Ovary (tissue), 9 donors: Measurements from ENCODE around the gene PID1. TPM values are rescaled to one million over a fixed set of nuclear protein-coding genes. Genes with fewer than 3 reads are reported as not detected.

Experiments used
- DNase-seq, 5 donors: peaks; one replicate each; pipeline ENCODE4 v3.0.0-alpha.2; 2019 to 2020
- H3K27ac ChIP-seq, 2 donors: fragments of 200-600 bp; one replicate each; pipeline versions ENCODE4 v1.5.1 to v1.8.0; 2019 to 2022
- H3K27me3 ChIP-seq: fragments of 200-600 bp; one replicate; pipeline ENCODE4 v1.8.0; 2022
- H3K36me3 ChIP-seq: fragments of 200-600 bp; sonication (generic); one replicate; pipeline ENCODE4 v1.5.1; 2019
- H3K4me1 ChIP-seq: one replicate; pipeline ENCODE4 v1.8.1; 2013; ENCODE audit warnings: mild to moderate bottlenecking, moderate library complexity; ENCODE audit not compliant: insufficient read depth
- H3K4me3 ChIP-seq: fragments of 200-600 bp; sonication (generic); one replicate; pipeline ENCODE4 v1.5.1; 2017
- H3K9me3 ChIP-seq, 2 donors: fragments of 200-600 bp in 1 of 2; sonication (generic) in 1 of 2; one replicate each; pipeline versions ENCODE4 v1.5.1 to v1.8.1; 2013 to 2019; ENCODE audit warnings: mild to moderate bottlenecking in 1 of 2, moderate library complexity in 1 of 2
- EP300 ChIP-seq: sonication (generic); formaldehyde crosslinking; IDR thresholded peaks from one replicate; pipeline ENCODE4 v1.6.1; 2017; ENCODE audit warnings: antibody characterized with exemption
- POLR2A ChIP-seq: fragments of 450-650 bp; IDR thresholded peaks from one replicate; pipeline ENCODE4 v1.6.1; 2017; ENCODE audit warnings: antibody characterized with exemption, mild to moderate bottlenecking, moderate library complexity
- WGBS, 3 donors: extraction: QIAGEN DNeasy Blood & Tissue Kit in 1 of 3; methylation state at CpG; one replicate each; pipeline versions ENCODE4 v1.1.5 to v1.1.7; 2013 to 2017; 5-methylcytosine and 5-hydroxymethylcytosine counted together
- intact Hi-C, 4 donors: fragments of 100-400 bp; cut with DNase I; formaldehyde crosslinking; loops; one replicate each; pipeline versions ENCODE4 v1.11.0 to v1.15.1; 2022 to 2023
- polyA plus RNA-seq, 2 donors: library from polyadenylated mRNA; stranded (reverse); fragments of 200-250 nt in 1 of 2; fragments of 350-450 nt in 1 of 2; fragmentation: Illumina TruSeq in 1 of 2; extraction: RNeasy Lipid Tissue Mini Kit (QIAGEN cat#74804) in 1 of 2; gene quantifications; one replicate each; pipeline ENCODE4 v1.2.3, GENCODE V29; 2013 to 2014
- total RNA-seq, 7 donors: library from RNA; depleted of rRNA in 2 of 7; stranded (reverse); fragments of >200 nt in 2 of 7; fragmentation: NEBNext Ultra II Directional in 3 of 7; extraction: Animal tissue kit (Norgen Biotek cat#: 25700) in 3 of 7; gene quantifications; one replicate each; pipeline versions ENCODE4 v1.1.0 to v1.2.4, GENCODE V29; 2016 to 2023
- TF ChIP-seq, protein P1 (sequence below), 3 donors: fragments of 450-650 bp in 2 of 3; fragments of 200-600 bp in 1 of 3; IDR thresholded peaks; one replicate each; pipeline versions ENCODE4 v1.5.1 to v1.8.0; 2016 to 2022; ENCODE audit warnings: antibody characterized with exemption in 3 of 3, mild to moderate bottlenecking in 1 of 3
- donor health status: DM: no; HTN: no; CAD: no; lungs with moderate emphysema.
- donor health status: DM: no; HTN: no; CAD: no.
- donor health status: Bipolar disorder and iron deficiency.
- donor health status: DM: yes; HTN: yes; CAD: no.
- donor health status: DM: no; HTN: no; CAD: no.
- donor health status: DM: yes; HTN: yes; CAD: no.

Gene PID1
- total and polyA plus RNA-seq, 9 donors: 19.8 to 66.1 (median 32.4) TPM

DNA sequence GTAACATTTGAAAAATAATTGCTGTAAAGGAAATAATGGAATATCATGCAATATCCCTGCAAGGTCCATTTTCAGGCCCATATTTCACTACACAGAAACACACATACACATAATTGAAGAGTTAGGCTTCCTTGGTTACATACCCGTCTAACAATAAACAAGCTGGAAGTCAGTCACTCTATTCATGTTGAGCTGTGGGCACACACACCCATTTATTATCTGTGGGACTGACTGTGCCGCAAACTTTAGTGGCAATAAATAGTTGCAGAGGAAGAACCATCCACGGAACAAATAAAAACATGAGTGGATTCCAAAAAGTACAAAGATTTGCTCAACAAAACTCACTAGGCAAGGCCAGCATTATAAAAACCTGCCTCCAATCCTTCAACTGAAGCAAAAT is 24.8 kb downstream of the PID1 start:
- Histone ChIP-seq H3K4me1 (peaks cover 3% of the 10 kb centered on the region), H3K27ac (no peak overlapping the region), H3K9me3 (no peaks in the 10 kb centered on the region), H3K36me3 (no peaks in the 10 kb centered on the region), H3K4me3 (no peak overlapping the region), H3K27me3 (no peaks in the 10 kb centered on the region)
- 73 to 91% (median 74%) methylated on average over 3 of the region's 3 CpGs for WGBS, 3 donors
- DNase-seq: no peak
- TF ChIP-seq EP300 (no peak), POLR2A (no peak)
- TF ChIP-seq, protein P1, sequence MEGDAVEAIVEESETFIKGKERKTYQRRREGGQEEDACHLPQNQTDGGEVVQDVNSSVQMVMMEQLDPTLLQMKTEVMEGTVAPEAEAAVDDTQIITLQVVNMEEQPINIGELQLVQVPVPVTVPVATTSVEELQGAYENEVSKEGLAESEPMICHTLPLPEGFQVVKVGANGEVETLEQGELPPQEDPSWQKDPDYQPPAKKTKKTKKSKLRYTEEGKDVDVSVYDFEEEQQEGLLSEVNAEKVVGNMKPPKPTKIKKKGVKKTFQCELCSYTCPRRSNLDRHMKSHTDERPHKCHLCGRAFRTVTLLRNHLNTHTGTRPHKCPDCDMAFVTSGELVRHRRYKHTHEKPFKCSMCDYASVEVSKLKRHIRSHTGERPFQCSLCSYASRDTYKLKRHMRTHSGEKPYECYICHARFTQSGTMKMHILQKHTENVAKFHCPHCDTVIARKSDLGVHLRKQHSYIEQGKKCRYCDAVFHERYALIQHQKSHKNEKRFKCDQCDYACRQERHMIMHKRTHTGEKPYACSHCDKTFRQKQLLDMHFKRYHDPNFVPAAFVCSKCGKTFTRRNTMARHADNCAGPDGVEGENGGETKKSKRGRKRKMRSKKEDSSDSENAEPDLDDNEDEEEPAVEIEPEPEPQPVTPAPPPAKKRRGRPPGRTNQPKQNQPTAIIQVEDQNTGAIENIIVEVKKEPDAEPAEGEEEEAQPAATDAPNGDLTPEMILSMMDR (IDR thresholded peaks at IDR 0.05): no peak
- intact Hi-C loops: no loop called here

DNA sequence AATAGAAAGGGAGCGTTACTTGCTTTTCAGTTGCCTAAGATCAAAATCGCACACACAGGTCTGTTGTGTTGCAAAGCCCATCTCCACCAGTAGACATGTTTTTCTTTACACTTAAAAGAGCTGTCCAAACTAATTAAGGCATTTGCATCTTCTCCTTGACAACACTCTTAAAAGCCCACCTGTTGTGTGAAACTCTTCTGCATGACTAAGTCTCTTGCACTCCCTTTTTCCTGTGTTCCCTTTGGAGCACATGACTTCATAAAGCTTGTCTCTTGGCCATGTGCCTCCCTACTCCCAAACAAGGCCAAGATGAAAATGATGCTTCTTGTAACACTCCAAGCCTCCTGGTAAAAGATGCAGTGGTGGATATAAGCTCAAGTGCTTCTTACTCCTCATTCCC is 26.1 kb downstream of the PID1 start:
- Histone ChIP-seq H3K27me3 (no peaks in the 10 kb centered on the region), H3K4me1 (peaks cover 3% of the 10 kb centered on the region), H3K27ac (no peak overlapping the region), H3K4me3 (no peak overlapping the region), H3K36me3 (no peaks in the 10 kb centered on the region), H3K9me3 (no peaks in the 10 kb centered on the region)
- intact Hi-C loops: no loop called here
- TF ChIP-seq, protein P1 (IDR thresholded peaks at IDR 0.05): no peak
- TF ChIP-seq EP300 (no peak), POLR2A (no peak)
- 86 to 97% (median 95%) methylated on average over 2 of the region's 2 CpGs for WGBS, 3 donors
- DNase-seq: no peak

DNA sequence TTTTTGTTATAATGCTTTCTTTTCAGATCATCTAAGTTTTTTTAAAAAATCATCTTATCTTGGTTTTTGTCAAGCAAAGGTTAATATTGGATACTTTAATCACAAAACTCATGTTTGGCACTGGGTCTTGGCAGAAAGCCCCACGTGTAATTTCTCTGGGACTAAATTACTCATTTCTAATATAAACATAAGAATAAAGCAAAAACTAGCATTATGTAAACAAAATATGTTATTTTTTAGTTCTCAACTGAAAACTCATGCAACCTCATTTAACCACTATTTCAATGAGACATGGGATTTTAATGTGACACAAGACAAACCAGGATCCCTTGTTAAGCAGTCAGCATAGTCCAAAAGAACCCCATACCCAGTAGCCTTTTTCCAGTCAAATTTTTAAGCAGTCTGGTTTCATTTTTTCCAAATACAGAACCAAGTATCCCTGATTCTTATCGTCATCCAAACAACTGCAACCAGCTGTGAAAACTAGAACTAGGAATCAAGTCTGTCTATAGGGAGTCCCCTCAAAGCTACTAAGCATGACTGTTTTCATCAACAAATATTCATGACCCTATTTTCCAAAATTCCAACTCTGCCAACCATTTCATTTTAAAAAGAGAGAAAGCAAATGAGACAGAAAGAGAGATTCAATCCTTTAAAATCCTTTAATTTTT is 27.1 kb downstream of the PID1 start:
- DNase-seq: no peak
- WGBS, 3 donors: 9 to 21% (median 12%) methylated on average over 2 of the region's 2 CpGs
- intact Hi-C loops: no loop called here
- no peak for TF ChIP-seq POLR2A
- TF ChIP-seq EP300: no peak
- TF ChIP-seq, protein P1 (IDR thresholded peaks at IDR 0.05): no peak
- Histone ChIP-seq H3K4me3 (no peak overlapping the region), H3K4me1 (peaks cover 3% of the 10 kb centered on the region), H3K36me3 (no peaks in the 10 kb centered on the region), H3K27me3 (no peaks in the 10 kb centered on the region), H3K9me3 (no peaks in the 10 kb centered on the region), H3K27ac (no peak overlapping the region)

DNA sequence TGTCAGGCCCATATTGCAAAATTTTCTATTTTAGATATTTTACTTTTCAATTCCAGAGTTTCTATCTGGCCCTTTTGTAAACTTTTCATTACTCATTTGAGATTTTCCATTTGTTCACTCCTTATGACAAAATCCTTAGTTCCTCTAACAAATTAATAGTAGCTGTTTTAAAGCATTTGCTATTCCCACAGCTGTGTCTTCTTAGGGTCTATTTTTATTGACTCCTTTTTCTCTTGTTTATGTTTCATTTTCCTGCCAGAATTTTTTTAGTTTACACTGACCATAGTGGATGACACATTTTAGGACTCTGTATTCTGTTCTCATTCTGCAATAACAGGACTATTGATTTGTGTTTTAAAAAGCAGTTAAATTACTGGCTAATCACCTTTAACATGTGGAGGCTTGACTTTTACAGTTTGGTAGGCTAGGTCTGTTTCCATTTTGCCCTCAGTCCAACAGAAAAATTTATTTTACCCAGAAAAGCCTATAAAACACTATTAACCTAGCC is 30.0 kb downstream of the PID1 start:
- Histone ChIP-seq H3K27ac (no peak overlapping the region), H3K4me1 (no peaks in the 10 kb centered on the region), H3K36me3 (no peaks in the 10 kb centered on the region), H3K27me3 (no peaks in the 10 kb centered on the region), H3K9me3 (no peaks in the 10 kb centered on the region), H3K4me3 (no peak overlapping the region)
- no peak for DNase-seq
- intact Hi-C loops: no loop called here
- TF ChIP-seq, protein P1 (IDR thresholded peaks at IDR 0.05): no peak
- TF ChIP-seq EP300 (no peak), POLR2A (no peak)
